C4-2B (cell line): Measurements from ENCODE around the gene ENO2.
A peak's percentile ranks its signal among the peaks of the same experiment; 100 is the strongest.
"Not testable (repeated sequence)": the region's sequence is repeated elsewhere in the genome, so short reads cannot be mapped to it uniquely, and the experiment has no call there.

Source experiments
- H3K27ac ChIP-seq: fragments of 450-650 bp; 2 replicates; pipeline ENCODE4 v1.5.1; 2017
- CTCF ChIP-seq: fragments of 450-650 bp; conservative IDR thresholded peaks from 2 replicates; pipeline ENCODE4 v1.5.1; 2017; ENCODE audit warnings: mild to moderate bottlenecking
- ZFX ChIP-seq: fragments of 450-650 bp; IDR thresholded peaks from 2 replicates; pipeline ENCODE4 v1.6.1; 2017

ENO2 gene

GRCh38 chr12:6869049-6870021 lies 45.0 kb upstream of the ENO2 start:
- TF ChIP-seq ZFX: no peak
- TF ChIP-seq CTCF: peak; percentile 96
- peak overlapping the region; percentile 100 for H3K27ac ChIP-seq

- H3K27ac ChIP-seq: not testable (repeated sequence)
Measured at GRCh38 chr12:6870304-6870703, 44.1 kb upstream of the ENO2 start.

GRCh38 chr12:6871052-6871957 lies 43.1 kb upstream of the ENO2 start:
- TF ChIP-seq ZFX (no peak), CTCF (no peak)
- peak overlapping the region; percentile 67 for H3K27ac ChIP-seq

GRCh38 chr12:6872073-6873048 lies 42.0 kb upstream of the ENO2 start:
- TF ChIP-seq ZFX (no peak), CTCF (peak; percentile 100)
- peak overlapping the region; percentile 67 for H3K27ac ChIP-seq

- peak within 1 kb of the TSS; percentile 67 for H3K27ac ChIP-seq
- TF ChIP-seq CTCF (no peak), ZFX (peak; percentile 6; the same call in 1 of the 2 replicates)
Measured at GRCh38 chr12:6873094-6874014, 41.0 kb upstream of the ENO2 start, which contains the start of gene SPSB2. Gene SPSB2, minus strand, starts transcription at chr12:6873303. Its CDS starts 402 bp downstream, at chr12:6872901.

GRCh38 chr12:6874015-6874368 lies 40.4 kb upstream of the ENO2 start:
- peak overlapping the region; percentile 67; the same call in 1 of the 2 replicates for H3K27ac ChIP-seq

- not testable (repeated sequence) for H3K27ac ChIP-seq
Measured at GRCh38 chr12:6879824-6880223, 34.6 kb upstream of the ENO2 start.
